Smooth muscle cell (in vitro differentiated cells): ENCODE measurements around the gene TSTD1. TPM values are rescaled to one million over a fixed set of nuclear protein-coding genes. Genes with fewer than 3 reads are reported as not detected.

Experiments used
- DNase-seq: peaks from one replicate; lab custom pipeline; 2025; ENCODE audit not compliant: unreplicated experiment; lab: John Stamatoyannopoulos, UW
- H2AFZ ChIP-seq: fragments of 200-600 bp; sonication (generic); 2 replicates; pipeline ENCODE4 v1.6.0; 2016; ENCODE audit warnings: antibody characterized with exemption, low read depth, mild to moderate bottlenecking
- H3F3A ChIP-seq: fragments of 200-600 bp; sonication (generic); 2 replicates; pipeline ENCODE4 v1.6.0; 2017; ENCODE audit warnings: antibody characterized with exemption, low read depth
- H3K27ac ChIP-seq: fragments of 200-600 bp; sonication (generic); 2 replicates; pipeline ENCODE4 v1.5.1; 2016; ENCODE audit warnings: low read depth, mild to moderate bottlenecking
- H3K27me3 ChIP-seq: fragments of 200-600 bp; sonication (generic); 2 replicates; pipeline ENCODE4 v1.6.1; 2016; ENCODE audit warnings: low read depth, mild to moderate bottlenecking
- H3K36me3 ChIP-seq: fragments of 200-600 bp; sonication (generic); 2 replicates; pipeline ENCODE4 v1.5.1; 2016; ENCODE audit warnings: low read depth
- H3K4me1 ChIP-seq: fragments of 200-600 bp; sonication (generic); 2 replicates; pipeline ENCODE4 v1.5.1; 2016; ENCODE audit warnings: low read depth
- H3K4me2 ChIP-seq: fragments of 200-600 bp; sonication (generic); 2 replicates; pipeline ENCODE4 v1.6.0; 2016; ENCODE audit warnings: mild to moderate bottlenecking
- H3K4me3 ChIP-seq: fragments of 200-600 bp; sonication (generic); 2 replicates; pipeline ENCODE4 v1.5.1; 2016; ENCODE audit warnings: mild to moderate bottlenecking
- H3K79me2 ChIP-seq: fragments of 200-600 bp; sonication (generic); 2 replicates; pipeline ENCODE4 v1.6.0; 2016; ENCODE audit warnings: low read depth, mild to moderate bottlenecking
- H3K9ac ChIP-seq: fragments of 200-600 bp; sonication (generic); 2 replicates; pipeline ENCODE4 v1.6.0; 2016; ENCODE audit warnings: low read depth
- H3K9me3 ChIP-seq: fragments of 200-600 bp; sonication (generic); replicated peaks from 2 replicates; pipeline ENCODE4 v1.5.1; 2016; ENCODE audit warnings: low read depth
- H4K20me1 ChIP-seq: fragments of 200-600 bp; sonication (generic); 2 replicates; pipeline ENCODE4 v1.6.0; 2016; ENCODE audit warnings: low read depth
- CTCF ChIP-seq: fragments of 200-600 bp; sonication (generic); IDR thresholded peaks from 2 replicates; pipeline ENCODE4 v1.5.1; 2017; ENCODE audit warnings: borderline replicate concordance, mild to moderate bottlenecking, antibody characterized with exemption; ENCODE audit not compliant: insufficient read depth, poor library complexity, severe bottlenecking
- WGBS: methylation state at CpG from one replicate; pipeline ENCODE4 v1.1.7; 2016; ENCODE audit warnings: low lambda C conversion rate; 5-methylcytosine and 5-hydroxymethylcytosine counted together
- polyA plus RNA-seq: library from polyadenylated mRNA; unstranded; fragments of >200 nt; fragmentation: Nextera tagmentation; extraction: Ambion mirVana; gene quantifications from 2 replicates; pipeline ENCODE4 v1.2.1, GENCODE V29; 2016
- total RNA-seq: library from RNA; depleted of rRNA; stranded (reverse); fragments of >200 nt; gene quantifications from 2 replicates; pipeline ENCODE4 v1.2.3, GENCODE V29; 2014

The TSTD1 gene
- total and polyA plus RNA-seq, 2 experiments from 2014 or later, result 26.0 to 48.0 TPM

- no peak for DNase-seq
- Histone ChIP-seq H4K20me1 (no peaks in the 10 kb centered on the region), H2AFZ (no peak overlapping the region), H3K9ac (no peak overlapping the region), H3K79me2 (no peaks in the 10 kb centered on the region), H3K9me3 (no peaks in the 10 kb centered on the region), H3K4me2 (no peak overlapping the region), H3K27me3 (peaks cover 6% of the 10 kb centered on the region), H3F3A (no peaks in the 10 kb centered on the region), H3K27ac (no peak overlapping the region), H3K4me1 (no peaks in the 10 kb centered on the region), H3K4me3 (no peak overlapping the region), H3K36me3 (no peaks in the 10 kb centered on the region)
- 97% methylated on average over 4 of the region's 4 CpGs for WGBS
- TF ChIP-seq CTCF, result no peak
These were observed 22.7 kb upstream of the TSTD1 start for GRCh38 chr1:161061419-161061818.

- Histone ChIP-seq H3K27me3 (peaks cover 6% of the 10 kb centered on the region), H3K79me2 (no peaks in the 10 kb centered on the region), H3K4me1 (no peaks in the 10 kb centered on the region), H3K36me3 (no peaks in the 10 kb centered on the region), H3K27ac (no peak overlapping the region), H3K4me2 (no peak overlapping the region), H3K9me3 (no peaks in the 10 kb centered on the region), H3F3A (no peaks in the 10 kb centered on the region), H3K9ac (no peak overlapping the region), H4K20me1 (no peaks in the 10 kb centered on the region), H3K4me3 (no peak overlapping the region), H2AFZ (no peak overlapping the region)
- no peak for TF ChIP-seq CTCF
- WGBS, result 85% methylated on average over 6 of the region's 6 CpGs
- DNase-seq, result no peak
These were observed 20.5 kb upstream of the TSTD1 start for GRCh38 chr1:161059293-161059692.

- H3K9me3 ChIP-seq, result no peaks in the 10 kb centered on the region
- H3K36me3 ChIP-seq, result no peaks in the 10 kb centered on the region
- no peak overlapping the region for H3K4me2 ChIP-seq
- no peak overlapping the region for H2AFZ ChIP-seq
- no peak overlapping the region for H3K27ac ChIP-seq
- DNase-seq, result no peak
- H4K20me1 ChIP-seq, result no peaks in the 10 kb centered on the region
- no peaks in the 10 kb centered on the region for H3K27me3 ChIP-seq
- H3K4me1 ChIP-seq, result no peaks in the 10 kb centered on the region
- 91% methylated on average over 7 of the region's 7 CpGs for WGBS
- H3K4me3 ChIP-seq, result no peak overlapping the region
- H3K79me2 ChIP-seq, result no peaks in the 10 kb centered on the region
- no peak for TF ChIP-seq CTCF
- no peak overlapping the region for H3K9ac ChIP-seq
- no peaks in the 10 kb centered on the region for H3F3A ChIP-seq
These were observed 16.0 kb upstream of the TSTD1 start for GRCh38 chr1:161054805-161055204.

GRCh38 chr1:161054232-161054631 lies 15.5 kb upstream of the TSTD1 start:
- H3K27me3 ChIP-seq, result no peaks in the 10 kb centered on the region
- DNase-seq, result no peak
- no peaks in the 10 kb centered on the region for H3K79me2 ChIP-seq
- H3K4me1 ChIP-seq, result no peaks in the 10 kb centered on the region
- WGBS, result 87% methylated on average over 4 of the region's 4 CpGs
- H3F3A ChIP-seq, result no peaks in the 10 kb centered on the region
- no peaks in the 10 kb centered on the region for H3K36me3 ChIP-seq
- no peaks in the 10 kb centered on the region for H3K9me3 ChIP-seq
- H3K4me2 ChIP-seq, result no peak overlapping the region
- H3K27ac ChIP-seq, result no peak overlapping the region
- H3K9ac ChIP-seq, result no peak overlapping the region
- no peak for TF ChIP-seq CTCF
- no peak overlapping the region for H3K4me3 ChIP-seq
- H2AFZ ChIP-seq, result no peak overlapping the region
- H4K20me1 ChIP-seq, result no peaks in the 10 kb centered on the region
